Chondrocyte (in vitro differentiated cells): ENCODE data around the gene ISG15. TPM values are rescaled to one million over a fixed set of nuclear protein-coding genes. Genes with fewer than 3 reads are reported as not detected.
A peak's percentile ranks its signal among the peaks of the same experiment; 100 is the strongest.

ENCODE experiments used
- DNase-seq: peaks from one replicate; pipeline ENCODE4 v3.0.0; 2021; ENCODE audit warnings: mixed read lengths, low spot score
- H3K27ac Mint-ChIP-seq: one replicate; pipeline ENCODE4 v1.8.0; 2021; ENCODE audit warnings: mild to moderate bottlenecking, moderate library complexity, mixed read lengths; ENCODE audit not compliant: unreplicated experiment
- H3K27me3 Mint-ChIP-seq: 2 replicates; pipeline ENCODE4 v1.8.0; 2021; ENCODE audit warnings: low read depth, mixed read lengths
- H3K36me3 Mint-ChIP-seq: 2 replicates; pipeline ENCODE4 v1.8.0; 2021; ENCODE audit warnings: low read depth, mixed read lengths
- H3K4me1 Mint-ChIP-seq: 2 replicates; pipeline ENCODE4 v1.8.0; 2021; ENCODE audit warnings: low read depth, mild to moderate bottlenecking, mixed read lengths
- H3K4me3 Mint-ChIP-seq: one replicate; pipeline ENCODE4 v1.8.0; 2021; ENCODE audit warnings: mild to moderate bottlenecking, moderate library complexity, mixed read lengths; ENCODE audit not compliant: unreplicated experiment
- H3K9me3 Mint-ChIP-seq: 2 replicates; pipeline ENCODE4 v1.8.0; 2021; ENCODE audit warnings: low read depth, mixed read lengths
- CTCF ChIP-seq: fragments of 200-600 bp; sonication (generic); IDR thresholded peaks from 2 replicates; pipeline ENCODE4 v1.5.0; 2021; ENCODE audit warnings: antibody characterized with exemption, mild to moderate bottlenecking, moderate library complexity
- total RNA-seq: library from RNA; stranded (reverse); gene quantifications from 3 replicates; pipeline ENCODE4 v1.2.1, GENCODE V29; 2021

ISG15 gene
- total RNA-seq, 1 donor from 2014 or later: 42.2 TPM

GRCh38 chr1:998995-999724 is 14.1 kb upstream of the ISG15 start:
- no peaks in the 10 kb centered on the region for H3K36me3 Mint-ChIP-seq
- peaks cover 17% of the 10 kb centered on the region for H3K4me1 Mint-ChIP-seq
- DNase-seq: no peak
- no peak overlapping the region for H3K27ac Mint-ChIP-seq
- peak; percentile 31 for TF ChIP-seq CTCF
- H3K4me3 Mint-ChIP-seq: peak overlapping the region; percentile 72
- no peaks in the 10 kb centered on the region for H3K9me3 Mint-ChIP-seq
- no peaks in the 10 kb centered on the region for H3K27me3 Mint-ChIP-seq

GRCh38 chr1:999725-1000356 is 13.5 kb upstream of the ISG15 start, which contains the start of gene HES4:
Gene HES4, minus strand, starts transcription at chr1:1000097. Its CDS starts 124 bp downstream, at chr1:999973.
- peak within 1 kb of the TSS; percentile 91 for H3K4me3 Mint-ChIP-seq
- no peaks in the 10 kb centered on the region for H3K27me3 Mint-ChIP-seq

GRCh38 chr1:1000357-1001056 is 12.8 kb upstream of the ISG15 start:
- Mint-ChIP-seq H3K36me3 (peaks cover 4% of the 10 kb centered on the region), H3K9me3 (no peaks in the 10 kb centered on the region), H3K27me3 (no peaks in the 10 kb centered on the region), H3K4me3 (peak overlapping the region; percentile 91), H3K4me1 (peaks cover 29% of the 10 kb centered on the region), H3K27ac (peak overlapping the region; percentile 99)
- no peak for TF ChIP-seq CTCF
- DNase-seq: peak; percentile 97

More at GRCh38 chr1:999725-1000356, 13.5 kb upstream of the ISG15 start, which contains the start of gene HES4:
- Mint-ChIP-seq H3K4me1 (peaks cover 23% of the 10 kb centered on the region), H3K9me3 (no peaks in the 10 kb centered on the region), H3K27ac (peak within 1 kb of the TSS; percentile 99), H3K36me3 (peaks cover 3% of the 10 kb centered on the region)
- peak; percentile 97 for DNase-seq
- no peak for TF ChIP-seq CTCF

- H3K4me1 Mint-ChIP-seq: peaks cover 29% of the 10 kb centered on the region
Measured at GRCh38 chr1:1001057-1001783, 12.1 kb upstream of the ISG15 start.

More at GRCh38 chr1:1001057-1001783, 12.1 kb upstream of the ISG15 start:
- Mint-ChIP-seq H3K27me3 (no peaks in the 10 kb centered on the region), H3K27ac (peak overlapping the region; percentile 99), H3K9me3 (no peaks in the 10 kb centered on the region), H3K4me3 (peak overlapping the region; percentile 91), H3K36me3 (peaks cover 4% of the 10 kb centered on the region)
- DNase-seq: no peak
- no peak for TF ChIP-seq CTCF
